GM12878 (cell line): ENCODE measurements around the gene PRKAG2.

Experiments used
- ASH2L ChIP-seq: fragments of 300-600, 200-600 bp; sonication (generic); IDR thresholded peaks from 2 replicates; pipeline ENCODE4 v1.6.1; 2017; ENCODE audit warnings: low read depth, mild to moderate bottlenecking, borderline replicate concordance
- ATF2 ChIP-seq: IDR thresholded peaks from 2 replicates; pipeline ENCODE4 v1.6.1; 2012; ENCODE audit warnings: low read length, inconsistent platforms
- CHD2 ChIP-seq: IDR thresholded peaks from 2 replicates; pipeline ENCODE4 v1.6.1; 2011; ENCODE audit warnings: low read depth, low read length, improper control_type of control experiment, borderline replicate concordance
- CTCF ChIP-seq, 3 experiments: IDR thresholded peaks in 2 of 3; conservative IDR thresholded peaks in 1 of 3; 2 replicates each; pipeline ENCODE4 v1.5.1; 2011; ENCODE audit warnings: low read depth in 3 of 3, low read length in 3 of 3, mild to moderate bottlenecking in 3 of 3, control low read depth in 2 of 3, moderate library complexity in 2 of 3, inconsistent platforms in 1 of 3, mixed read lengths in 1 of 3; ENCODE audit not compliant: control insufficient read depth in 2 of 3, insufficient read depth in 1 of 3; ENCODE audit errors: extremely low read depth in 1 of 3
- RAD21 ChIP-seq: IDR thresholded peaks from 2 replicates; pipeline ENCODE4 v1.6.1; 2011; ENCODE audit warnings: mild to moderate bottlenecking, low read depth, low read length, moderate library complexity; ENCODE audit not compliant: insufficient read depth
- REST ChIP-seq: IDR thresholded peaks from 2 replicates; pipeline ENCODE4 v1.6.1; 2012; ENCODE audit warnings: mild to moderate bottlenecking, low read depth, low read length

- no peak for TF ChIP-seq ATF2
- no peak for TF ChIP-seq ASH2L
- TF ChIP-seq CTCF (IDR thresholded peaks at IDR 0.05 in 2 of 3, conservative IDR thresholded peaks at IDR 0.05 in 1 of 3; ENCODE audit: control insufficient read depth in 2 of 3, extremely low read depth in 1 of 3, insufficient read depth in 1 of 3, low read depth in 3 of 3, low read length in 3 of 3): no peak
- no peak for TF ChIP-seq CHD2
- TF ChIP-seq REST: no peak
- TF ChIP-seq RAD21: no peak
Measured at GRCh38 chr7:151838072-151838471, 38.8 kb downstream of the PRKAG2 start.
